GM10266 (cell line): ENCODE measurements around the gene MAP4K3.

Source experiments
- DNase-seq: peaks from one replicate; pipeline ENCODE4 v3.0.0; 2012; ENCODE audit errors: extremely low spot score
- CTCF ChIP-seq: IDR thresholded peaks from 2 replicates; pipeline ENCODE4 v1.5.1; 2012; ENCODE audit warnings: mild to moderate bottlenecking, low read depth; ENCODE audit not compliant: control insufficient read depth, insufficient read depth; ENCODE audit errors: missing control alignments

Gene MAP4K3

DNA sequence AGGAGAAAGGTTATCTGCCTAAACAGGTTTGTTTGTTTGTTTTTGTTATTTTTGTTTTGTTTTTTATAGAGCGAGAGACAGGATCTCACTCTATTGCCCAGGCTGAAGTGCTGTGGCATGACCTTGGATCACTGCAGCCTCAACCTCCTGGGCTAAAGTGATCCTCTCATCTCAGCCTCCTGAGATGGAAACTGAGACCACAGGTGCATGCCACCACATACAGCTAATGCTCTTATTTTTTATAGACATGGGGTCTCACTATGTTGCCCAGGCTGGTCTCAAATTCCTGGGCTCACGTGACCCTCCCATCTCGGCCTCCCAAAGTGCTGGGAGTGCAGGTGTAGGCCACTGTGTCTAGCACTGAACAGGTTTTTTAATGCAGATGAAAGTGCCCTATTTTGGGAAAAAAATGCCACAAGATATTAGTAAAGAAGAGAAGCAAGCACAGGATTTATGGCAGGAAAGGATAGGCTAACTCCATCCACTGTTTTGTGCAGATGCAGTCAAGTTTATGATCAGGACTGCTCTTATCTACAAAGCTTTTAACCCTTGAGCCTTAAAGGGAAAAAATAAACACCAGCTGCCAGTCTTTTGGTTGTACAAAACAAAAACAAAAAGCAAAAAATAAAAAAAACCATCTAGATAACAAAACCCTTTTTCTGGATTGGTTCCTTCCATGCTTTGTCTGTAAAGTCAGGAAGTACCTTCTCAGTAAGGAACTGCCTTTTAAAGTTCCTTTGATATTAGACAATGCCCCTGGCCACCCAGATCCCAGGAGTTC lies 29.4 kb downstream of the MAP4K3 start:
- no peak for TF ChIP-seq CTCF
- DNase-seq: no peak

GRCh38 chr2:39405364-39405763 lies 31.7 kb downstream of the MAP4K3 start:
- no peak for TF ChIP-seq CTCF
- DNase-seq: no peak

GRCh38 chr2:39403311-39403710 lies 33.8 kb downstream of the MAP4K3 start:
- TF ChIP-seq CTCF: no peak

DNA sequence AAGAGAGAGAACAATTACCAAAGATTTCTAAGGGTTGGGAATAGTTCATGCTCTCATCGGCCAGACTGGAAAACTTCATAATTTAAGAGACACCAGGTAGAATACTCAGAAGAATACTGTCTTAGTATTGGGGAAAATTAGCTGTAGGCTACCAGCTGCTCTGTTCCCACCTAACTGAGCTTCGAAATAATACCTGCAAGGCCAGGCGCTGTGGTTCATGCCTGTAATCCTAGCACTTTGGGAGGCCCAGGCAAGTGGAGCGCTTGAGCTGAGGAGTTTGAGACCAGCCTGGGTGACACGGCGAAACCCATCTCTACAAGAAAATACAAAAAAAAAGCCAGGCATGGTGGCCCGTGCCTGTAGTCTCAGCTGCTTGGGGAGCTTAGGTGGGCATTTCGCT lies 35.8 kb downstream of the MAP4K3 start:
- TF ChIP-seq CTCF: no peak
- DNase-seq: no peak

More at GRCh38 chr2:39403311-39403710, 33.8 kb downstream of the MAP4K3 start:
- no peak for DNase-seq

DNA sequence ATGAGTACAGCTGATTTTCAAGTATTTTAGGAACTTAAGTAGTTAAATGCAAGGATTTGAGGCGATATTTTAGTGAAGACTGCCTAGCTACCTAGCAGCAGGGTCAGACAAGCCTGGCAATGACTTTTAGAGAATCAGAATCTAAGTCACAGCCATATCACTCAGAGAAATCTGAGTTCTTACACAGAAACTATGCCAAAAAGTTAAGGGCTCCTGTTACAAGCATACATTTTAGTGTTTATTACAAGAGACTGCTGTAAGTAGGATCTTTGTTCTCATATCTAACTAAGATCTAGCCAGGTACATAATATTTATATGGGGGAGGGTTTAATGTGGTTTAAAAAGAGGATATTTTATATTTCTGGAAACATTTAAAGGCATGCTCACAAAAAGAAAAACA lies 37.5 kb downstream of the MAP4K3 start:
- DNase-seq: no peak
- TF ChIP-seq CTCF: no peak

DNA sequence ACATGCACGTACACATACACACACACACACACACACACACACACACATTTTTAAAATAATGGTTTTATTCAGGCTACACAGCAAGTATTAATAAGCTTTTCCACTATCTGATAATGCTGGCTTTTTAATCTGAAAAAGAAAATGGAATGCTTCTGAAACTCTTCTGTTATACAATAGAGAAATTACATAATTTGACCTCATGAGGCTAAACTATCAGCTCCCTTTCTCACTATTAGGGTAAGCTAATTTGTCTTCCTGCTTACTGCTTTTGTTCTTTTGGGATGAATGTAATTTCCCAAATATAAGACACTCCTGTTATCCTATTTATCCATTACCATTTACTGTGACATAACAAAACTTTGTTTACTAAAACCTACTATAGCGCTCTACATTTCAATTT lies 41.8 kb downstream of the MAP4K3 start:
- no peak for TF ChIP-seq CTCF
- no peak for DNase-seq

DNA sequence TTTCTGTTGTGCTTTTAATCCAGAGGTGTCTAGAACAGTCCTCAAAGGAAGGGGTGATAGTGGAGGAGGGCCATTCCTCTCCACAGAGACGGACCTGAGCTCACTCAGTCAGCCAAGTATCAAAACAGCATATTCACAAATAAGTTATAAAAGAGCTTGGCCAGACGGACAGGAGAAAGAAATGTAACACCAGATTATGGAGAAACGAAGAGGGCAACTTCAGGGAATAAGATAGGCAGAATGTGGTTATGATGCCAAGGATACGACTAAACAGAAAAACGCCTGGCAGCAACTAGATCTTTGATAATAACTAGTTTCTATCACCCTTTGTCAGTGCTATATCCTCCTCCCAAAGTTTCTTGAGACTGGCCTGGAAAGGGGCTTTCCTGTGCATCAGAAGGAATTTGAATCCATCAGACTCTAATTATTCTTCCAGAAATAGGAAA lies 42.5 kb downstream of the MAP4K3 start:
- TF ChIP-seq CTCF: no peak
- DNase-seq: no peak
